HUES6 (cell line): ENCODE results near the gene OSM.

Experiments used
- H3K27ac ChIP-seq: 2 replicates; pipeline ENCODE4 v1.7.0; 2013; ENCODE audit warnings: low read depth, mild to moderate bottlenecking, low read length, inconsistent platforms
- H3K27me3 ChIP-seq: 2 replicates; pipeline ENCODE4 v1.6.1; 2013; ENCODE audit warnings: low read length; ENCODE audit not compliant: control insufficient read depth, insufficient read depth
- H3K36me3 ChIP-seq: 2 replicates; pipeline ENCODE4 v1.6.1; 2013; ENCODE audit warnings: low read length; ENCODE audit not compliant: control insufficient read depth, insufficient read depth
- H3K4me1 ChIP-seq: 2 replicates; pipeline ENCODE4 v1.6.1; 2013; ENCODE audit warnings: low read length; ENCODE audit not compliant: control insufficient read depth, insufficient read depth
- H3K4me3 ChIP-seq: 2 replicates; pipeline ENCODE4 v1.5.1; 2013; ENCODE audit warnings: low read depth, low read length
- H3K9ac ChIP-seq: one replicate; pipeline ENCODE4 v1.6.1; 2013; ENCODE audit warnings: mild to moderate bottlenecking, low read length
- H3K9me3 ChIP-seq: 2 replicates; pipeline ENCODE4 v1.6.1; 2013; ENCODE audit warnings: low read depth, low read length; ENCODE audit not compliant: control insufficient read depth, insufficient read depth

OSM gene

DNA sequence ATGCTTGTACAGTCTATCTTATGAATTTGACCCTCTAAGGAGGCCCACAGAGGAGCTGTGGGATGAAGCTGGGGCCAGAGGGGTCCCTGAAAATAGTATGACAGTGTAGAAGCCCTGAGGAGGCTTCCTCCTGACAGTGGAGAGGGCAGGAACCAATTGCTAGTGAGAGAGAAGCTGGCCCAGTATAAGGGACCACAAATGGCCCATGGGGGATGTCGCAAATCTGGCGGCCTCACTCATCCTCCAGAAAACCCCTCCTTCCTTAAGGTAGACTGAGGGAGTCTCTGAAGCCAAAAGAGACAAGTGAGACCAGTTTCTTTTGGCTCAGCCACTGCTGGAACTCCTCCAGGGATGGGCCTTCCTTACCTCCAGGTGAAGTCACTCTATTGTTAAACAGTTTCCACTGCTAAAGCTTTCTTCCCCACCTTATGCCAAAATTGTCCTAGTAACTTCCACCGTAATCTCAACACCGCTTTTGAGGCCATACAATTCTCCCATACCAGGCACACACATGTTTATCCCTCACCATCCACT lies 40.5 kb upstream of the OSM start:
- Histone ChIP-seq H3K27me3 (no peaks in the 10 kb centered on the region), H3K9me3 (no peaks in the 10 kb centered on the region), H3K36me3 (no peaks in the 10 kb centered on the region), H3K4me1 (peaks cover 26% of the 10 kb centered on the region; the same call in 1 of the 2 replicates), H3K27ac (no peak overlapping the region), H3K4me3 (no peak overlapping the region), H3K9ac (no peak overlapping the region)

DNA sequence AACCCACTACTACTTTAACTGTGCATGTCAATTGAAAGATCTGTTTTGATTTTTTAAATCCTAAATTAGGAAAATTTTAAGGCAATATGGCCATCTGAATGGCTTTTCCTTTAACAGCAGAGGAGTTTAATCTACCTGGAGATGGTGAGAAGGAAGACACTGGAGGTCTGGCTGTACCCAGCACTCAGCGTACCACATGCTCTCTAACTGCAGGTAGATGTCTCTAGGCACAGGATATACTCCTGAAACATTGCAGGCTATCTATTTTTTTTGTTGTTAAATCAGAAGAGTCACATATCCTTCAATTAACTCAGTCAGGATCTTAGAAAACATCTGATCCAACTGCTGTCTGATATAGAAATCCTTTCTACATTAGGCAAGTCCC lies 40.0 kb upstream of the OSM start:
- H3K27me3 ChIP-seq = no peaks in the 10 kb centered on the region
- no peak overlapping the region for H3K4me3 ChIP-seq
- peaks cover 26% of the 10 kb centered on the region; the same call in 1 of the 2 replicates for H3K4me1 ChIP-seq
- no peak overlapping the region for H3K27ac ChIP-seq
- no peaks in the 10 kb centered on the region for H3K9me3 ChIP-seq
- H3K9ac ChIP-seq = no peak overlapping the region
- H3K36me3 ChIP-seq = no peaks in the 10 kb centered on the region

DNA sequence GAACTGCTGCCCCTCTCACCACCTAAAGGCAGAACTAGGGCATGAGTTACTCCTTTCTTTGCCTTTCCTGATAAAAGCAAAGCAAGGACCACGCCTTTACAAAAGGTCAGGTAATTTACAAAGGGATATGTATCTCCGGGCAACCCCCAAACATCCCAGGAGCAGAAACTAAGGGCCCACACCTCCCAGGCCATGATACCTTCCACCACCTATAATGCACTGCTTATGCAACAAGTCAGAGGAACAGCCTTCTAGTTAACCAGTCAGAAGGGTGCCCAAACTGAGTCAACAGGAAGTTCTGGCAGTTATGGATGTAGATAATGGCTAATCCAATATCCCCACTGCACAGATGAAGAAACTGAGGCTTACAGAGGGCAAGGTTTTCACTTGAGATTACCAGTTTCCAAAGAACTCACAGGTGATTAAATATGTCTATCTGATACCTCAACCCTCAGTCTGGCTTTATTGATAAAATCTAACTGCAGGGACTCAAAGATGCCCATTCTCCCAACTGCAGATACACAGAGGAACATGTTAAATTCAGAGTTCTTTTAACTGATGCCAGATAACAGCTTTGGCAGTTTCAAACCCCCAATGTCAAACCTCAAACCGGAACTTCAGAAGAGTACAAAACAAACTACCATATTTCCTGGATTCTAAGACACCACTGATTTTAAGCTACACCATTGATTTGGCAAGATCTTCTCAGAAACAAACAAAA lies 39.4 kb upstream of the OSM start:
- Histone ChIP-seq H3K4me1 (peaks cover 23% of the 10 kb centered on the region; the same call in 1 of the 2 replicates), H3K27ac (no peak overlapping the region), H3K4me3 (no peak overlapping the region), H3K9me3 (no peaks in the 10 kb centered on the region), H3K27me3 (no peaks in the 10 kb centered on the region), H3K9ac (no peak overlapping the region), H3K36me3 (no peaks in the 10 kb centered on the region)

DNA sequence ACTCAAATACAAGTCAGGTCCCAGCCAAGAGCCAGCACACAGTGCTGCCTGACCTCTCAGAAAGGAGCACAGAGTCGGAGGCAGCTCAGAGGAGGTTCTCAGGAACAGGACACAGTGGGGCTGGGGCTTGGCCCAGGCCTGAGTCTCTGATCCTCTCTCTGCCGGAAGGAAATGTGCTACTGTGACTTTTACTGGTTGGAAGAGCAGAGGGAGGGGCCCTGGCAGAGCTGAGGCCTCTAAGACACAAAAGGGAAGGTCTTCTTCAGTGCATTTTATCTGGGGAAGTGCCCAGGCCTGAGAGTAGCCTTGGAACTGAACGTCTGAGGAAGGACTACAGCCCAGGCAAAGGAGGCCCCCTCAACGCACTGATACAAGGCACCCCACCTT lies 38.9 kb upstream of the OSM start:
- Histone ChIP-seq H3K4me1 (peaks cover 18% of the 10 kb centered on the region; the same call in 1 of the 2 replicates), H3K27me3 (no peaks in the 10 kb centered on the region), H3K27ac (no peak overlapping the region), H3K9ac (no peak overlapping the region), H3K36me3 (no peaks in the 10 kb centered on the region), H3K9me3 (no peaks in the 10 kb centered on the region), H3K4me3 (no peak overlapping the region)

DNA sequence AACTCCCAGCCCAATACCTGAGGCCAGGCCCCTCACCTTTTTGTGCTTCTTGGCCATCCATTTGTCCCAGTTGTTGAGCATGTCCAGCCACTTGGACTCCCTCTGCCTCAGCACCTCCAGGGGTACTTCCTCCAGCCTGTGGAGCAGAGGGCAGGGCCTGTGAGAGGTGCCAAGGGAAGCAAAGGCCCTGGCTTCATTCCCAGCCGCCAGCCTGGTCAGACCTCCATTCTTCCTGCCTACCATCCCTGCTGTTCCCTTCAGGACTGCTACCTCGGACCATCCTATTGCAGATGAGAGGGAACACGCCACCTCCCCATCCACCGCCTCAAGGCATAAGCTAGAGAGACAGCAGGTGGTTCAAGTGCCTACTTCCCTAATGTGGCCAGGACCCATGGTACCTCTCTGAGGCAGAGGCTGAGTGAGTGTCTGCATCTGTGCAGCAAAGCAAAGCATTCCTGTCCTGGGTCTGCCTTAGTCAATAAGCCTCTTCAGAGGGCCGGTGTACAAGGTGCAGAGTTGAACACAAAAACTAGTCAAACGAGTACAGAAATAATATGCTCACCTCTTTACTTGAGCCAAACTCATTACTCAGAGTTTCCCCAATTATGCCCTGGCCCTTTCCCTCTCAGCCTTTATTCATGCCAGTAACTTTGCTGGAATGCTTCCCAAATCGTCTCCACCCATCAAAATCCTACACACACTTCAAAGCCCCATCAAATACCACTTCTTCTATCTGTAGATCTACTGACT lies 38.0 kb upstream of the OSM start:
- Histone ChIP-seq H3K9ac (no peak overlapping the region), H3K27ac (no peak overlapping the region), H3K4me3 (no peak overlapping the region), H3K9me3 (no peaks in the 10 kb centered on the region), H3K36me3 (no peaks in the 10 kb centered on the region), H3K27me3 (no peaks in the 10 kb centered on the region), H3K4me1 (peaks cover 14% of the 10 kb centered on the region; the same call in 1 of the 2 replicates)

DNA sequence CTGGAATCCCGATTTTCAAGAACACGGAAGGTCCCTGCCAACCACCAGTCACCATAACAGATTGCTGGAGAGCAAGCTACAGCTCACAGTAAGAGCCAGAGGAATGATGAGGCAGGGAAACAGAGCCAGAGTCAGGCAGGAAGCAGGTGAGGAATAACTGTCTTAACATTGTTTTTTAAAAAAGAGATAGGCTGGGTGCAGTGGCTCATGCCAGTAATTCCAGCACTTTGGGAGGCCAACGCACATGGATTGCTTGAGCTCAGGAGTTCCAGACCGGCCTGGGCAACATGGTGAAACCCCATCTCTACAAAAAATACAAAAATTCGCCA lies 36.1 kb upstream of the OSM start:
- Histone ChIP-seq H3K27ac (no peak overlapping the region), H3K9ac (no peak overlapping the region), H3K27me3 (no peaks in the 10 kb centered on the region), H3K4me1 (peaks cover 14% of the 10 kb centered on the region; the same call in 1 of the 2 replicates), H3K9me3 (no peaks in the 10 kb centered on the region), H3K36me3 (no peaks in the 10 kb centered on the region), H3K4me3 (no peak overlapping the region)

DNA sequence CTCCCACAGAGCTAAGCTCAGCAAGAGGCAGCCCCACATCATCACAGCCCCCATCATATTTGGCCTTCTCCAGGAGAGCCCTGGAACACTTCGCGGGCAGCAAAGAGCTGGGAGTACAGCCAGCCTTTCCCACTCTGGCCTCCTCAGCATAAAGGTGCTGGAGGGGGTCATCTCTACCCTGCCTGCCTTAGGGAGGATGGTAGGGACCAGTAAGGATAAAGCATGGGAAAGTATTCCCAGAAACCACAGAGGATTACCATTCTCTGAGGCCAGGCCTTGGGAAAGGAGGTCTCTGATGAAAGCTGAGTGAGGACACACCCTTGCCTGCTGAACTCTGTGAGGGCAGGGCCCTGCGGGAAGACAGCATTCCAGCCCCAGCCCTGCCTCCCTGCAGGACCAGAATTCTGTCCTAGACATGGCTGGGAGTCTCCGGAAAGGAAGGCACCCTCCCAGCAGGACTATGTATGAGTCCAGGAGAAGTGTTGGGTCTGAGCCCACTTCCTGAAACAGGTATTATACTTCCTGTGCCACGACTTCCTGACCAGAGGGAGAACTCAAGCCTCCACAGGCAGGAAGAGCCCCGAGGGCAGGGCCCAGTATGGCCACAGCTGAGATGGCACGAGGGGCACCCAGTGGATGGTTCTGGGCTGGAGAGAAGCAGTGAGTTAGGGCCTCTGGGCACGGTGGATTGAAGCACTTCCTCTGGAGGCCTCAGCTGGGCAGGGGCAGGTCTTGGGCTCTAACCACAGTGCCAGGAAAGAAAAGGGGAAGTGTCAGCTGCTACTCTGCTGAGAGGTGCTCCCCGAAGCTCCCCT lies 35.6 kb upstream of the OSM start:
- H3K4me1 ChIP-seq = peaks cover 14% of the 10 kb centered on the region; the same call in 1 of the 2 replicates

DNA sequence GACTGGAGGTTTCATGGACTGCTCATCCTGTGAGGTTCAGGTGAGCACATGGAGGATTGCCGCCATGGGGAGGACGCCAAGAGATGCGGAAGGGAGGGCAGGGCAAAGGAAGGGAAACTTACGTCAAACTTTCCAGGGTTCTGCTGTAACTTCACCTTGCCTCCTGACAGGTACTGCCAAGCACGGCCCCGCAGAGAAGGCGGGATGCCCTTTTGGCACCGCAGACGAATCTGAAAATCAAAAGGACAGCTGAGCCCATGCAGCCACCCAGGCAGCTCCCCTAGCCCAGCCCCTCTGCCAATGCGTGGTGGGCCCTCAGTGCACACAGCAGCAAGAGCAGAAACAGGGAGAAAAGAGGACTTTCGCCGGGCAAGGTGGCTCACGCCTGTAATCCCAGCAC lies 32.7 kb upstream of the OSM start:
- no peak overlapping the region for H3K9ac ChIP-seq
- no peak overlapping the region for H3K4me3 ChIP-seq
- H3K9me3 ChIP-seq = no peaks in the 10 kb centered on the region
- no peaks in the 10 kb centered on the region for H3K27me3 ChIP-seq
- no peaks in the 10 kb centered on the region; the same call in 1 of the 2 replicates for H3K4me1 ChIP-seq
- no peak overlapping the region for H3K27ac ChIP-seq
- peaks cover 2% of the 10 kb centered on the region; the same call in 1 of the 2 replicates for H3K36me3 ChIP-seq

More for the DNA sequence above, 35.6 kb upstream of the OSM start:
- Histone ChIP-seq H3K9me3 (no peaks in the 10 kb centered on the region), H3K36me3 (no peaks in the 10 kb centered on the region), H3K9ac (no peak overlapping the region), H3K27me3 (no peaks in the 10 kb centered on the region), H3K4me3 (no peak overlapping the region), H3K27ac (no peak overlapping the region)

DNA sequence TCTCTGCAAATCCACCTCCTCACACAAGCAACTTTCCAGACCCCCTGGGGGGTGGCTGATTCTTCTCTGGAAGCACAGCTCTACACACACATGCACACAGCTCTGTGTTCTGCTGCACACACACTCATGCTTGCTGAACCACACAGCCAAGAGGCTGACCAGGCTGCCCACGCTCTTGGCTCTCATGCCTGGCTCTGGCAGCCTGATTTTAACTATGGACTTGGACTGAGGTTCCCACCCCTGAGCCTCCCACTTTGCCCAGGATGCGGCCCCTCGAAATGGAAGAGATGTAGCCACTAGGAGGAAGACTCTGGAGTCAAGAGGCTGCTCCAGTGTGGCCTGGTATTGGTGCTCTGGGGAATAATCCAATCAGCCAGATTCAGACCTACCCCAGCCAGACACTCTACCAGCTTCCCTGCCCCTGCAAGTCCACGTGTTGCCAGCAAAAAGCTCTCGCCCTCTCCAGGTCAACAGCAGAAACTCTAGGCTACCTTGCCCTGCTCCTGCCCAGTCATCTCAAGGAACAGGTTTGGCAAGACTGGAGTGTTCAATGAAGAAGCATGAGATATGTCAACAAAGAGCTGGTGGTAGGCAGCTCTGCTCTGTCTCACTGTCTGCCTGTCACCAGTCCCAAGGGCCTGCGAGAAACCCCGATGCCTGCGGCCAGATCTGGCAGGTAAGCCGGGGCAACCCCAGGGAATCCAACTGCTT lies 31.5 kb upstream of the OSM start:
- H3K4me3 ChIP-seq = no peak overlapping the region
- no peaks in the 10 kb centered on the region for H3K4me1 ChIP-seq
- H3K36me3 ChIP-seq = peaks cover 8% of the 10 kb centered on the region
- no peaks in the 10 kb centered on the region for H3K9me3 ChIP-seq
- no peak overlapping the region for H3K27ac ChIP-seq
- no peaks in the 10 kb centered on the region for H3K27me3 ChIP-seq
- H3K9ac ChIP-seq = no peak overlapping the region

DNA sequence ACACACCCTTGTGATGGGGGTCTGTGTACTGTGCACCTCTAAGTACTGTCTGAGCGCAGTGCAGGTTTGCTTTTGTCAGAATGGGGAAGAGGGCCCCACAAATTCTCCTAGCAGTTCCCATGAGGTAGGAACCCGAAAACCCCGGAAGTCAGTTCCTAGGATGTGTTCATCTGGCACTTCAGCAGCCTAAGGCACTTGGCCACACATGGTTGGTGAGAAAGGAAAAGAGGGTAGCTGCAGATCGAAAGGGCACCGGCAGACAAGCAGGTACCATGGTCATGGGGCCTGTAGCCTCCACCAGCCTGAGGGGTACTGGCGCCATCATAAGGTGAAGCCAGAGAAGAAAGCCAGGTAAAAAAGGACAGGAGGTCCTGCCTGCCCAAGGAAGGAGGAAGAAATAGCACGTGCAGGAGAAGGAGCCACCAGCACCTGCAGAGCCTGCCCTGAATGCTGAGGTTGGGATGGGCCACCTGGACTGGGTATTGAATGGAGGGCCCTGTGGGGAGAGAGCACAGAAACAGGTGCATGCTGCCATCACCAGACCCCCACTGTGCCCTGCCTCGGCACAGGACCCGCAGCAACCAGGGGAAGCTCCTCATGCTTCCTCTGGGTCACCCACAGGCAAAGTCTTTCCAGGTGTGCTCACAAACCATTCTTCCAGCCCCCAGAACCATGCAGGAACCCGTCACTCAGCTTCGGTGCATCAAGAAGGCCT lies 30.8 kb upstream of the OSM start:
- H3K9me3 ChIP-seq = no peaks in the 10 kb centered on the region
- no peaks in the 10 kb centered on the region for H3K27me3 ChIP-seq
- no peak overlapping the region for H3K27ac ChIP-seq
- no peak overlapping the region for H3K4me3 ChIP-seq
- no peaks in the 10 kb centered on the region for H3K4me1 ChIP-seq
- H3K9ac ChIP-seq = no peak overlapping the region
- peaks cover 12% of the 10 kb centered on the region for H3K36me3 ChIP-seq
